ENCODE measurements around the gene APH1A.

APH1A gene

DNA sequence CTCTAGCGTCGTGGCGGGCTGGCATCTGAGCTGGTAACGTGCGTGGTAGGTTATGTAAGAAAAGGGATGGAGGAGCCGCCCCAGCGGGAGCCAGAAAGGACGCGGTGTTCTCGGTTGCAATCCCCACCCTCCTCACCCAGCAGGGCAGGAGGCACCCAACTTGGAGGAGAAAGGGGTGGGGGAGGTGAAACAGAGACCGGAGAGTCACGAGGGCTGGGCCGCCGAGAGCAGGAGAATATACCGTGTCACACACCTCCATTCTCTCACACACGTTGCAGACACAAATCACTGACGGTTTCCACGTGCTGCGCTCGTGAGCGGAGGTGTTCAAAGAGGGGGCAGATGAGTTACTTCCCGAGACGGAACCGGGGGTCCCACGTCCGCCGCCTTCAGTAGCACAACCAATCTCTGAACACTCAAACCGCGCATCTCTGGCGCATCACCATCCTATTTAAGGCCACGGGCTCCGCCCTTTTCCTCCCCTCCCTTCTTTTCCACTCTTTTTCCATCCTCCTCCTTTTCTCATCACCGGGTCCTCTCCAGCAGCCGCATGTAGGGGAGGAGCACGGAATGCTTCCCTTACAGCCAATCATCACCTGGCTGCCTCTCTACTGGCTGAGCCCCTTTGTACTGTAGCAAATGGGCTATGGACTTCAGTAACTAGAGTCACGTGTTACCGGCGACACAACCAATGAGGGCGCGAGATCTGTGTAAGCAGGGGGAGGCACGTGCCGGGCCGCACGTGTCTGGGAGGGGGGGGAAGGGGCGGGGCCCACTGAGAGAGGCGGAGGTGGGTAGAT lies 13.1 kb upstream of the APH1A start, which contains the start of gene CIART:
Gene CIART (plus strand): TSS at position 797 of the 800 bp plus-strand sequence. CDS start 714 bp downstream, outside the sequence.
- Mint-ChIP-seq H3K4me3 (peak within 1 kb of the TSS; percentile 85), H3K9me3 (peaks cover 1% of the 10 kb centered on the region), H3K27me3 (peaks cover 2% of the 10 kb centered on the region), H3K36me3 (peaks cover 5% of the 10 kb centered on the region), H3K27ac (peak within 1 kb of the TSS; percentile 76), H3K4me1 (peaks cover 14% of the 10 kb centered on the region)
- DNase-seq (ENCODE audit: low spot score in 2 of 2) (peak; percentile 39 to 63), ATAC-seq (ENCODE audit: low read depth) (peak; percentile 89)

DNA sequence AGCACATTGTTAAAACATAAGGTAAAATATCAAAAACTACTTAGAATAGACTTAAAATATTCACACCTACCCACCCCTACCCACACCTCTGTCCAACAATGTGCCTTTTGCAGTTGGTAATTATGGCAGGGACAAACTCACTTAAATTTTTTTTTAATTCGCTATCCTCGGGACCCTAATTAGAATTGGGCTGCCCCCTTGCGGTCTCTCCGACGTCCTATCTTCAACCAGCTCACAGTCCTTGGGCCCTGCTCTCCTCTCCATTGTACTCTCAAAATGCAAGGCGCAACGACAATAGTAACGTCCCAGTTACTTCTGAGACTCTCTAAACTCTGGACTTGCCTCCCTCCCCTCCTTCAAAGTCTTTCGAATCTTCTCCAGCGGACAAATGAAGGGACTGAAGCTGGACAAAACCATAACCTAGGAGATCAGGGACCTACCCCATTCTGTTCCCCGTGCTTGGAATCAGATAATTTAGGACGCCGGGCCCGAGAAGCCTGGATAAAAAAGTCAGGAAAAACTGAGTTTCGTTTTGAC lies 12.5 kb upstream of the APH1A start:
- peak; percentile 61 for ATAC-seq (ENCODE audit: low read depth)
- Mint-ChIP-seq H3K4me1 (peaks cover 14% of the 10 kb centered on the region), H3K4me3 (peak overlapping the region; percentile 85), H3K9me3 (peaks cover 1% of the 10 kb centered on the region), H3K36me3 (peaks cover 5% of the 10 kb centered on the region), H3K27me3 (peaks cover 2% of the 10 kb centered on the region), H3K27ac (peak overlapping the region; percentile 76)
- peak; percentile 54 to 56 for DNase-seq (ENCODE audit: low spot score in 2 of 2)

DNA sequence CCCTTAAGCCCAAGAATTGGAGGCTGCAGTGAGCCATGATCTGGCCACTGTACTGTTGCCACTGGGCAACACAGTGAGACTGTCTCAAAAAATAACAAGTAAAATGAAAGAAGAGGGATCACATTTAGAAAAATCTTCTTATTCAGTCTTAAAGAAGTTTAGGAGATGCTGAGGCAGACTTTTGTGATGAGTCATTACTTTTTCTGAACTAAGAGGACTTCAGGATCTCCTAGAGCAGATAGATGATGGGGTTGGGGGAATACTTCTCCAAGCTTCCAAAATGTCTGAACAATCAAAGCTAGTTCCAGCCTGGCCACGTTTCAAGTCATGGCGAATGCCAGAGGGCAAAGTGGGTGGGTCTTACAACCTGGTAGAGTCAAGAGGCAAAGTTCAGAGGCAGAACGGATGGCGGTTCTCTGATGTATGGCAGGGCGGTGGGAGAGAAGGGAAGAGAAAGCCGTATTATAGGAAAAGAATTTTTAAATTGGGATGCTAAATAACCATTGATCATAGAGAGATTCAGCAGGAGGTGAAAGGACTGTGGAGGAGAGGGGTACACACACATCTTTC lies 11.4 kb upstream of the APH1A start:
- H3K9me3 Mint-ChIP-seq: peaks cover 1% of the 10 kb centered on the region
- peaks cover 5% of the 10 kb centered on the region for H3K36me3 Mint-ChIP-seq
- H3K27ac Mint-ChIP-seq: no peak overlapping the region
- peaks cover 2% of the 10 kb centered on the region for H3K27me3 Mint-ChIP-seq
- DNase-seq (ENCODE audit: low spot score in 2 of 2) (no peak), ATAC-seq (ENCODE audit: low read depth) (no peak)
- no peak overlapping the region for H3K4me3 Mint-ChIP-seq
- H3K4me1 Mint-ChIP-seq: peaks cover 14% of the 10 kb centered on the region

DNA sequence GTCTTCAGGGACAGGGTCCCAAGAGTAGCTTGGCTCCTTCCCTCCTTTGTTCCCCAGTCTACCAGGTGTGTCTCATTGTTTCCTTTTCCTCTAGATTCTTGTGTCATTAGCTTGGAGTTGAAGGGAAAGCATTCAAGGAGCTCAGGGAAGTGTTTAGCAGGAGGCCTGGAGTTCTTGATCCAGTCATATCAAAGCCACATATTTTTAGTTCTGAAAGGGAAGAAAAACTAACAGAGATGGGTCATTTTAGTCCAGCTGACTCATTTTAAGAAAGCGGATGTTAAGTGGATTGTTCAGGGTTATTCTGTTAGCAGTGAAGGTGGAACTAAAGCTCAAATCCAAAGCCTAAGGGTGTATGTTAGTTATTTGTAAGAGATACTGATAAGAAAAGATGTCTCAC lies 4.5 kb upstream of the APH1A start:
- Mint-ChIP-seq H3K4me1 (peaks cover 6% of the 10 kb centered on the region), H3K27me3 (no peaks in the 10 kb centered on the region), H3K4me3 (no peak overlapping the region), H3K27ac (no peak overlapping the region), H3K36me3 (peaks cover 3% of the 10 kb centered on the region), H3K9me3 (no peaks in the 10 kb centered on the region)
- ATAC-seq (ENCODE audit: low read depth) (no peak), DNase-seq (ENCODE audit: low spot score in 2 of 2) (no peak)

GRCh38 chr1:150271291-150271959 lies 2.6 kb upstream of the APH1A start:
- Mint-ChIP-seq H3K27me3 (no peaks in the 10 kb centered on the region), H3K4me3 (no peak overlapping the region), H3K9me3 (no peaks in the 10 kb centered on the region), H3K36me3 (peaks cover 10% of the 10 kb centered on the region), H3K27ac (no peak overlapping the region), H3K4me1 (peaks cover 21% of the 10 kb centered on the region)
- no peak for ATAC-seq (ENCODE audit: low read depth)
- no peak for DNase-seq (ENCODE audit: low spot score in 2 of 2)

DNA sequence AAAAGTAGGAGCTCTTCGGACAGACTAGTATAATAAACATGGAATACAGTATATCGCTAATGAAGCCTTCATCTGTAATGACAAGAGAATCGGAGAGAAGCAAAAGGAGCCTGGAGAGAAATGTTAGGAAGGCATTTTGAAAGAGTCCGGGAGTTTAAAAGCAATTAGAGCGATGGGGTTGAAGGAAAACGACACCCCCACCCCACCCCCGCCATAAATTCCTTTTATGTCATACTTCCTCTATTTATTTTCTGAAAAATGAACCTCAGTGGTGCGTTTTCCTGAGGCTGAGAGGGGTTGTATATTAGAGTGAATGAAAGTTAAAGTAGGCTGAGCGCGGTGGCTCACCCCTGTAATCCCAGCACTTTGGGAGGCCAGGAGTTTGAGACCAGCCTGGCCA lies 635 bp upstream of the APH1A start:
- no peaks in the 10 kb centered on the region for H3K27me3 Mint-ChIP-seq
- ATAC-seq (ENCODE audit: low read depth): no peak
- peaks cover 16% of the 10 kb centered on the region for H3K36me3 Mint-ChIP-seq

DNA sequence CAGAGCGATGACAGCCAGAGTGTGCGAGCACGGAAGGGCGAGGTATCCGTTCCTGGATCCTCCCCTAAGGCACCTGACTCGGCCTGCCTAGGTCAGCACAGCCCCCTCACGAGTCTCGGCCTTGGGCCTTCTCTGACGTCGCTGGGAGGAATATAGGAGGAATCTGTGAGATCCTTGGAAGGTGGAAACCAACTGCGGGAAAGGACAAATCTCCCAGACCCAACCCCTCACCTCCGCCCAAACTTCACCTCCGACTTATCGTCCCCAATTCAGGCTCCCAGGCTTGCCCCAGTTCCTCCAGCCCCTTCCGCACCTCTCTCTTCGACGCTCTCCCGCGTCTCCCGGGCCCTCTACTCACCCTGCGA lies 494 bp downstream of the APH1A start:
- ATAC-seq (ENCODE audit: low read depth) (peak; percentile 63), DNase-seq (ENCODE audit: low spot score in 2 of 2) (peak; percentile 34 to 45)
- H3K27me3 Mint-ChIP-seq: no peaks in the 10 kb centered on the region
- no peaks in the 10 kb centered on the region for H3K9me3 Mint-ChIP-seq
- H3K27ac Mint-ChIP-seq: peak overlapping the region; percentile 95
- H3K4me1 Mint-ChIP-seq: peaks cover 21% of the 10 kb centered on the region
- H3K4me3 Mint-ChIP-seq: peak overlapping the region; percentile 96
- H3K36me3 Mint-ChIP-seq: peaks cover 14% of the 10 kb centered on the region

More for the DNA sequence above, 635 bp upstream of the APH1A start:
- Mint-ChIP-seq H3K4me3 (peak overlapping the region; percentile 96), H3K27ac (peak overlapping the region; percentile 95), H3K4me1 (peaks cover 21% of the 10 kb centered on the region), H3K9me3 (no peaks in the 10 kb centered on the region)
- no peak for DNase-seq (ENCODE audit: low spot score in 2 of 2)

GRCh38 chr1:150267896-150268295 lies 920 bp downstream of the APH1A start:
- H3K36me3 Mint-ChIP-seq: peaks cover 14% of the 10 kb centered on the region
- no peaks in the 10 kb centered on the region for H3K9me3 Mint-ChIP-seq
- H3K27me3 Mint-ChIP-seq: no peaks in the 10 kb centered on the region
- peak overlapping the region; percentile 95 for H3K27ac Mint-ChIP-seq
- no peak for ATAC-seq (ENCODE audit: low read depth)
- peaks cover 21% of the 10 kb centered on the region for H3K4me1 Mint-ChIP-seq
- DNase-seq (ENCODE audit: low spot score in 2 of 2): no peak
- peak overlapping the region; percentile 96 for H3K4me3 Mint-ChIP-seq

- H3K9me3 Mint-ChIP-seq: no peaks in the 10 kb centered on the region
- peaks cover 14% of the 10 kb centered on the region for H3K36me3 Mint-ChIP-seq
- ATAC-seq (ENCODE audit: low read depth) (no peak), DNase-seq (ENCODE audit: low spot score in 2 of 2) (no peak)
- peaks cover 3% of the 10 kb centered on the region for H3K27me3 Mint-ChIP-seq
- H3K27ac Mint-ChIP-seq: no peak overlapping the region
- peaks cover 19% of the 10 kb centered on the region for H3K4me1 Mint-ChIP-seq
- no peak overlapping the region for H3K4me3 Mint-ChIP-seq
These were observed 5.3 kb downstream of the APH1A start for GRCh38 chr1:150263549-150263948.

GRCh38 chr1:150262388-150263320 lies 6.2 kb downstream of the APH1A start:
- Mint-ChIP-seq H3K27ac (no peak overlapping the region), H3K9me3 (no peaks in the 10 kb centered on the region), H3K27me3 (peaks cover 7% of the 10 kb centered on the region), H3K4me1 (peaks cover 12% of the 10 kb centered on the region), H3K36me3 (peaks cover 12% of the 10 kb centered on the region), H3K4me3 (no peak overlapping the region)
- peak; percentile 45 for ATAC-seq (ENCODE audit: low read depth)
- DNase-seq (ENCODE audit: low spot score in 2 of 2): no peak

DNA sequence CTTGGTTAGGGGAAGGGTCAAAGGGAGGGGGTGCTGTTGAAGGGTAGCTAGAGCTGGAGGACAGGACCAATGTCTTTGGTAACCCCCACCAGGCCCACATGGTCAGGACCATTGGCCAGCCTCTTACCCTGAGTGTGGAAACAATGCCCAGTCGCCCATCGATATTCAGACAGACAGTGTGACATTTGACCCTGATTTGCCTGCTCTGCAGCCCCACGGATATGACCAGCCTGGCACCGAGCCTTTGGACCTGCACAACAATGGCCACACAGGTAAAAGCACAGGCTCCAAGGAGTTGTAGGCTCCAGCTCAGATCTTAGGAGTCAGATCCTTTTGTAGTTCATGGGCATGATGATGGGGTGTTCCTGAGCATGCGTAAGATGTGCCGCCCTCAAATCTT lies 7.4 kb downstream of the APH1A start:
- peaks cover 11% of the 10 kb centered on the region for H3K4me1 Mint-ChIP-seq
- H3K4me3 Mint-ChIP-seq: no peak overlapping the region
- H3K27ac Mint-ChIP-seq: no peak overlapping the region
- H3K27me3 Mint-ChIP-seq: peaks cover 13% of the 10 kb centered on the region
- no peak for DNase-seq (ENCODE audit: low spot score in 2 of 2)
- no peaks in the 10 kb centered on the region for H3K9me3 Mint-ChIP-seq
- no peak for ATAC-seq (ENCODE audit: low read depth)
- H3K36me3 Mint-ChIP-seq: peaks cover 6% of the 10 kb centered on the region

DNA sequence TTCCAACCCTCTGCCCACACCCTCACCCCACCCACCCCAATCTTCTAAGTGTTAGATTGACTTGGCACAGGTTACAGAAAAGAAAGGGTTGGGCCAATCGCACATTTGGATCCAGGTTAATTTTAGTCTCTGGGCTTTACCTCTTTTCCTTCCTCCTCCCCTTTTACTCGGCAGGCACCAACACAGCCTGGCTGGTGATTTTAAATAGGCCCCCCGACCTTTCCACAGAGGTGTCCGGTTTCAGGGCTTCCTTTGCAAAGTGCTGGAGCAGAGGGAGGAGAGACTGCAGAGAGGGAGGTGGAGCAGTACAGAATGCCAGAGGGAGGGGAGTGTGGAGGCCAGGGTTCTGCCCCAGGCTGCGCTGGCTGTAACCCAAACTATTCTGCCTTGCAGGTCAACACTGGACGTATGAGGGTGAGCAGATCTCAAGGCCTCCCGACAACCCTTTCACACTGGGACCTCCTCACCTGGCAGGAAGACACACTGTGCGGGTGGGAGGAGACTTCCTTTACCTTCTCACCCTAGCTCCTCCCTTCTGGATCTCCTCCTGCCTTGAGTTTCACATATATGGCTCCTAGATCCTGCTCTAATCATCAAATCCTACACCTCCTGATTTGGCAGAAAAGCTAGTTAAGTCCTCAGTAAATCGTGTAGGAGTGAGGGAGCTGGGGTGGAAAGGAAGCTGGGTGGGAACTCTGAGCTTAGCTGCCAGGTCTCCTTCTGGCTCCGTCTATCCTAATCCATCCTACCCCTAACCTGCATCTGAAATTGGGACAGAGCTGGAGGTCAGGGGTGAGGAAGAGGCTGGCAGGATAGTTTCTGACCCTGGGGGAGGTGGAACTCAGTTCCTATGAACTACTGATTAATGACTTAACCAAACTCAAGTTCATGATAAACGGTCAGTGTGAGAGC lies 8.8 kb downstream of the APH1A start:
- H3K27ac Mint-ChIP-seq: no peak overlapping the region
- no peak overlapping the region for H3K4me3 Mint-ChIP-seq
- no peaks in the 10 kb centered on the region for H3K9me3 Mint-ChIP-seq
- ATAC-seq (ENCODE audit: low read depth) (no peak), DNase-seq (ENCODE audit: low spot score in 2 of 2) (no peak)
- H3K27me3 Mint-ChIP-seq: peaks cover 18% of the 10 kb centered on the region
- no peaks in the 10 kb centered on the region for H3K36me3 Mint-ChIP-seq
- peaks cover 21% of the 10 kb centered on the region for H3K4me1 Mint-ChIP-seq
